ENCODE measurements around the gene P2RY12.

The P2RY12 gene

DNA sequence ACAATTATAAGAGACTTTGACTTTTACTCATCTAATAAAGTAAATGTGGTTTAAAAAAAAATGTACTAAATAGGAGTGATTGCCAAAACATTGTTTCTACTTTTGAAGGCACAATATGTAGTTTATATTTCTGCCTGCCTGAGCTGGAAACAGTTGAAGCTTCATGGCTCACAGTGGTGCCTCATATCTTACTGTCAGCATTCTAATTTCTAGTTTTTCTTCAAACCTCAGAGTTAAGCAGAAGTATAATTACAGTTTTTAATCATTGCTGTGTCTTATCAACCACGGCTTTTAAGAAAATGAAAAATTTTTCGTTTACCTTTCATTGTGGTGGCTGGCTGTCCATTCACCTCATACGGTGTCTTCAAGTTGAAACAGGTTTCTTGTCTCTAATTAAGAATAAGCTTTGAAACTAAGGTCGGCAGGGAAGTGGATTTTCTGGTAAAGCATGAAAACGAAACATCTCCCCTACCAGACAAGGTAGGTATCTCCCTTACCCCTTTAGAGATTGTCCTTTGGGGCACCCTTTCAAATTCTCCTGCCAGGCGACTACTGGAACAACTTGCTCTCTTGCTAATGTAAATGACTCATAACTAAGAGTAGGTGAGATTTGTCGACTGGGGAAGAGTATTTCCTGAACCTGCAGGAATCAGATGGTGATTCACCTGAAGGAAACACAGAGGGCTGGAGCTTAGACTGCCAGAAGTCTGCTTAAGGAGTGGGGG is 68.1 kb downstream of the P2RY12 start, which contains the start of gene GPR87:
Gene GPR87, minus strand, starts transcription at position 554 of the 725 bp plus-strand sequence. CDS start 16,720 bp downstream, outside the sequence.
- DNase-seq: no peak
- CTCF ChIA-PET: interaction anchor here (0.8 to 1.2 kb wide), 4 partner anchors 9 to 109 kb away, joined by 3 to 6 read pairs (median 4); no protein-coding TSS in a partner anchor
- Mint-ChIP-seq H3K36me3 (no peaks in the 10 kb centered on the region), H3K27me3 (no peaks in the 10 kb centered on the region), H3K4me1 (peaks cover 6% of the 10 kb centered on the region), H3K27ac (no peak within 1 kb of the TSS), H3K9me3 (no peaks in the 10 kb centered on the region), H3K4me3 (no peak within 1 kb of the TSS)

DNA sequence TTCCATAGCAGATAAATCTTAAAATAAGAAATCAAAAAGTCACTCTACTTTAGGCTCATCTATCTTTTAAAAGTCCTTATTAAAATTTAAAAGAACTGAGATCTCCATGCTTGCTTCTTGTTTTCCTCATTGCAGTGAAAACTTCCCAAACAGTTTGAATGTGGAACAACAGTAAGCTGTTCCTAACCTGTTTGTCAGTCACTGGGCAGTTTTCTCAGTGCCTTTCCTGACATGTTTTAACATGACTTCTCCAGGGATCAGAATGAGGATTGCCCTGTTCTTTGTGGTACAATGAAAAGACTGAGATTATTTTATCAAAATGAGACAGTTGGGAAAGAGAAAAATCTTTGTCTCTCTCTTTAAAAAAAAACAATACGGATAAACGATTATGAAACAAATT is 68.7 kb downstream of the P2RY12 start:
- Mint-ChIP-seq H3K27ac (no peak overlapping the region), H3K36me3 (no peaks in the 10 kb centered on the region), H3K4me1 (peaks cover 6% of the 10 kb centered on the region), H3K27me3 (no peaks in the 10 kb centered on the region), H3K4me3 (no peak overlapping the region), H3K9me3 (no peaks in the 10 kb centered on the region)
- CTCF ChIA-PET: interaction anchor here (0.9 to 1.2 kb wide), 2 partner anchors 88 to 109 kb away, joined by 3 to 6 read pairs; no protein-coding TSS in a partner anchor
- DNase-seq: no peak

DNA sequence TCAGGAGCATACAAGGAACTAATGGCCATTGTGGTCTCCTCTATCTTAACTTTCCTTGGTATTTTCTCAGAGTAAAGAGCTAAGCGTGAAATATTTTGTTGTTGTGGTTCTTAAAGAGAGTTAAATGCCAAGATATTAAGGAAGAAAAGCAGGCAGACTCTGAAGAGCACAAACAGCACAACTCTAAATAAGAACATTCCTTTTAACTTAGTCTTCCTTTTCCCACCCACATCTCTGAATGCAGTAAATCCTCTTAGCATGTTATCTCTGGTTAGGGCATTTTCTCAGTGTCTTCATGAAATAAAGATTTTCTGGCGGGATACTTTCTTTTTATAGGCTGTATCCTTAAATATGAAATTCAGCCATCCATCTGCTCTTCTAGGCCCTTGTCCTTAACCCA is 69.4 kb downstream of the P2RY12 start:
- Mint-ChIP-seq H3K27ac (no peak overlapping the region), H3K9me3 (no peaks in the 10 kb centered on the region), H3K4me3 (no peak overlapping the region), H3K4me1 (peaks cover 6% of the 10 kb centered on the region), H3K36me3 (no peaks in the 10 kb centered on the region), H3K27me3 (no peaks in the 10 kb centered on the region)
- CTCF ChIA-PET: no interaction called here
- DNase-seq: no peak

DNA sequence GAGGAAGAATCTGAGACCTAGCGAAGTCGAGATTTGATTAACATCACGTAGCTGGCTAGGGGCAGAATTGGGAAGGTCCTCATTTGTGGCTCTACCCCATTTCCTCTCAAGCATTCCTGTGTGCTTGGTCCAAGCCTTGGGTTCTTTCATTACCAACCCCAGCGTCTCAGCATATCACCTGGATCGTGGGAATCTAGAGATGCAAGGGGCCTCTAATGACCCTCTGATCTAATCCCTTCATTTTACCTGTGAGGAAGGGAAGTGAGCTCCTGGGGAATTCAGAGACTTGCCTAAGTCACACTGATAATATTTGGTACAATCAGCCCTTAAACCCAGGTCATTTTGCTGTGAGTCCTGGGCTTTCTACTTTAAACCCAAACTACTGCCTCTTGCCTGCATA is 70.0 kb downstream of the P2RY12 start:
- H3K27me3 Mint-ChIP-seq: no peaks in the 10 kb centered on the region
- CTCF ChIA-PET: no interaction called here
- no peak overlapping the region for H3K4me3 Mint-ChIP-seq
- H3K9me3 Mint-ChIP-seq: no peaks in the 10 kb centered on the region
- no peak overlapping the region for H3K27ac Mint-ChIP-seq
- H3K36me3 Mint-ChIP-seq: no peaks in the 10 kb centered on the region
- peaks cover 6% of the 10 kb centered on the region for H3K4me1 Mint-ChIP-seq
- no peak for DNase-seq

DNA sequence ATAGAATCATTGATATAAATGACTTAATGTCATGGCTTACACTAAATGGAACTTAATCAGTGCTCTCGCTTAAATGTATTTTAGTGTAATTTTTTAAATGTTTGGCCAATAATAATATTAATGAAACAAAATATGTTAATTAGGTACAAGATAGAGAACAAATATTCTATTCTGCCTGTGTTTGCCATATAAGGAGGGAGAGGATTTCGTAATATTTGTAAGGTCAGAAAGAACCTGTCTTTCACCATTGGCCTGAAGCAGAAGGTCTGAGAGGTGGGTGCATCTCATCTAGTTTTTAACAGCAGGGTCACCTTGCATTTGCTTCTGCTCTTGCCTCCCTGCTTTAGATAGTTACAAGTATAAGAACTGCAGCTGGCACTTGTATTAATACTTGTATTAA is 70.4 kb downstream of the P2RY12 start:
- no peak for DNase-seq
- H3K27me3 Mint-ChIP-seq: no peaks in the 10 kb centered on the region
- no peaks in the 10 kb centered on the region for H3K36me3 Mint-ChIP-seq
- H3K9me3 Mint-ChIP-seq: no peaks in the 10 kb centered on the region
- CTCF ChIA-PET: no interaction called here
- no peak overlapping the region for H3K4me3 Mint-ChIP-seq
- no peak overlapping the region for H3K27ac Mint-ChIP-seq
- peaks cover 6% of the 10 kb centered on the region for H3K4me1 Mint-ChIP-seq

DNA sequence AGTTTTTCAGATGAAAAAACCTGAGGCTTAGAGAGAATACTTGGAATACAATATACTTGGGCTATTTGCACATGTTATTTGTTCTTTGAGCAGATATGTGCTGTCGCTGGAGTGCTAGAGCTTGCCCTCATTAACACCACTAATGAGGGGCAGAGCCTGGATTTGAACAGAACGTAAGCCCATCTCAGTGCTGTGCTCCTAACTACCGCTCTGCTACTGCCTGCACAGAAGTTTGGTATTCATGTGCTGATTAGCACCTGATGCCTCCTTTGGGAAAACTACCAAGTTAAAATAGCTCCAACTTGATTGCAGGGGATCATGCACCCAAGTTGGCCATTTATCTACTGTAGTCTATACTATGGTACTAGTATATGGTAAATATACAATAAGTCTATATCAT is 71.6 kb downstream of the P2RY12 start:
- H3K4me3 Mint-ChIP-seq: no peak overlapping the region
- H3K4me1 Mint-ChIP-seq: peaks cover 6% of the 10 kb centered on the region
- no peaks in the 10 kb centered on the region for H3K36me3 Mint-ChIP-seq
- H3K9me3 Mint-ChIP-seq: no peaks in the 10 kb centered on the region
- no peaks in the 10 kb centered on the region for H3K27me3 Mint-ChIP-seq
- CTCF ChIA-PET: interaction anchor here (1.2 kb wide), 1 partner anchor 15 kb away, joined by 3 read pairs; no protein-coding TSS in a partner anchor
- DNase-seq: no peak
- H3K27ac Mint-ChIP-seq: no peak overlapping the region

DNA sequence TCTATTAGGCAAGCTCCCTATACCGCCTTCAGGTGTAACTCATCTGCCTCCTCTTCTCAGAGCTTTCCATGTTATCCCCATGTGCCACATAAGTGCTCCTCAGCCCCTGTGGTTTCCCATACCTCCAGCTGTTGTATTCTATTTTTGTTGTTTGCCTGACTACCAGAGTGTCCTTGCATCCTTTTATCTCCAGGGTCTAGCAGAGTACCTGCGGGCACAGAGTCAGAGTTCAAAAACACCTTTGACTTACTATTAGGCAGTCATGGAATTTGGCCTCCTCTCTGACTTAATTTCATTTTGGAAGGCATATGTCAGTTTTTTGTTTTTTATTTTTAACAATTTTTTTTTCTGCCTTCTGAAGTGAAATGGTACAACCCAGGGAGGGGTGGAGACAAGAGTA is 75.0 kb downstream of the P2RY12 start:
- Mint-ChIP-seq H3K27me3 (no peaks in the 10 kb centered on the region), H3K4me3 (no peak overlapping the region), H3K4me1 (peaks cover 14% of the 10 kb centered on the region), H3K36me3 (no peaks in the 10 kb centered on the region), H3K9me3 (no peaks in the 10 kb centered on the region), H3K27ac (no peak overlapping the region)
- CTCF ChIA-PET: interaction anchor here (1.5 kb wide), 1 partner anchor 17 kb away, joined by 9 read pairs; no protein-coding TSS in a partner anchor
- no peak for DNase-seq

DNA sequence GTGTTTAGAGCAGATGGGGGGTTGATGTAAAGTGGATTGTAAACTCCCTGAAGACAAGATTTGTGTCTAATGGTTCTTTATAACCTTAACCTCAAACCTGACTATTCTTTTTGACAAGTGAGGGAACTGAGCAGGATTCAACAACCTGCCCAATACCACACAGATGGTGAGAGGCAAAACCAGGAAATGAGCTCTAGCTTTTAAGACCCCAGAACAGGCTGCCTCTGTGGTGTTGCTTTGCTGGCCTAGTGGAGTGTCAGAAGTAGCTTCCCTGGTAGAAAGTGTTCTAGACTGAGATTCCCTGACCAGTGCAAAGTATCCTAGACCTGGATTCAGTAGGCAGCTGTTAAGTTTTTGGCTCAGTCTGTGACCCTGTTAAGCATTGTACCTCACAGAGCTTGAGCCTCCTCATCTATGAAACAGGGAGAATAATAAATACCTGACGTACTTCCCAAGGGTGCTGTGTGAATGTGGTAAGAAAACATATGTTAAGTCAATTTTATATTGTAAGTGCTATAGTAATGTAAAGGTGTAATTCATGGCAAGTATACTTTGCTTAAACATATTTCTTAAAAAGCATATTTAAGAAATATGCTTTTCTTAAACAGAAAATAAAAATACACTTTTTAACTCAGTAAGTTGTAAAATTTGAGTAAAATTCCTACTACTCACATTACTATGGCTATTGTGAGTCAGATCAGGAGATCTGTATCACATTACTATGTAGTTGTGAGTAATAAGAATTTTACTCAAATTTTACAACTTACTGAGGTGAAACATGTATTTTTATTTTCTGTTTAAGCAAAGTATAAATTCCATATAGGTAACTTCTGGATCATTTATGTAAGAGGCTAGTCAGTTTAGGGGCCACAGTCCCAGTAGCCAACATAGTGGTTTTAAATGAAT is 76.7 kb downstream of the P2RY12 start:
- Mint-ChIP-seq H3K9me3 (no peaks in the 10 kb centered on the region), H3K4me1 (peaks cover 14% of the 10 kb centered on the region), H3K4me3 (no peak overlapping the region), H3K36me3 (no peaks in the 10 kb centered on the region), H3K27me3 (no peaks in the 10 kb centered on the region), H3K27ac (no peak overlapping the region)
- CTCF ChIA-PET: interaction anchor here (1.4 to 1.9 kb wide), 2 partner anchors 36 to 80 kb away, joined by 3 to 6 read pairs; no protein-coding TSS in a partner anchor
- no peak for DNase-seq

DNA sequence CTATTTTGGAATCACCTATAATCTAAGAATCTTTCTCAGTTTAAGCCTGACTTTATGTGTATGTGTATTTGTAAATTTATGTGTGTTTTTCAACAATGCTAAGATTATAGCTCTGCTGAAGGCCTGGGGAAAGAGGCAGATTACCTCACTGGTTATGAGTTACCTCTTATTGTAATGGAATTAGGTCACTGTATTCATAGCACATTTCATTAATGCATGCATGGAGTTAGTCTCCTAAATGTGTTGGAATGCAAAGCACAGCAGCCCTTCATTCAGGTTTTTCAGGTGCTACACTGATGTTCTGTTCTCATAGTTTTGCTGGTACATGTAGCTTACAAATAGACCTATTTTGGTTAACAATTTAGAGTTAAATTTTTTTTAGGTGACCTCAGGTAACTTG is 77.4 kb downstream of the P2RY12 start:
- H3K27ac Mint-ChIP-seq: no peak overlapping the region
- no peaks in the 10 kb centered on the region for H3K36me3 Mint-ChIP-seq
- no peak for DNase-seq
- CTCF ChIA-PET: interaction anchor here (1.1 to 1.9 kb wide), 3 partner anchors 21 to 79 kb away, joined by 3 to 6 read pairs (median 3); no protein-coding TSS in a partner anchor
- no peaks in the 10 kb centered on the region for H3K9me3 Mint-ChIP-seq
- peaks cover 14% of the 10 kb centered on the region for H3K4me1 Mint-ChIP-seq
- no peaks in the 10 kb centered on the region for H3K27me3 Mint-ChIP-seq
- no peak overlapping the region for H3K4me3 Mint-ChIP-seq

DNA sequence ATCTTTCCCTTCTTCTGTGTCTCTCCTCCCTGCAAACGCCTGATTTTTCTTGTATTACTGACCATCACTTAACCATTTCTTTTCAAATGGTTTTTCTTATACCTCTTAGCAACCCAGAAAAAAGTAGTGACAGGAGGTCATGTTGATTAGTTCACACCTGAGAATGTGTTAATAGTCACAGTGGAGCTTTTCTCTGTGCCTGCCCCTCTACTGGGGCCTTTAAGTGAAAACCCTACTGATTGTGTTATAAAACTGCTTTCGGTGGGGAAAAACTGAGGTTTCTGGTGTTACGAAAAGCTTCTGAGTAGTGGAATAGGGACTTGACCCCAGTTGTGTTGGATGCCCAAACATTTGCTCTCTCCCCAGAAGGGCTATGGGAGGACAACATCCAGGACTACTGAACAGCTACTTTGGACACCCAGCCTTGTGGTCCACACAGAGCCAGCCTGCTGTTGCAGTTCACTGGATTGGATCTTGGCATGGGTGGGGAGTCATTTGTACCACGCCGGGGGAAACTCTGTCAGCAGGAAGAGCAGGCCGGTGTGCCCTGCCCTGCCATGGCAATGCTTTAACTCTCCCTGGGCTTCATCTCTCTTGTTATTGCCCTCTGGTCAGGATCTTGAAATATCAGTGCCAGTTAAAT is 78.3 kb downstream of the P2RY12 start:
- Mint-ChIP-seq H3K9me3 (no peaks in the 10 kb centered on the region), H3K4me1 (peaks cover 14% of the 10 kb centered on the region), H3K36me3 (no peaks in the 10 kb centered on the region), H3K4me3 (no peak overlapping the region), H3K27ac (no peak overlapping the region), H3K27me3 (no peaks in the 10 kb centered on the region)
- no peak for DNase-seq
- CTCF ChIA-PET: interaction anchor here (0.8 to 2.2 kb wide), 8 partner anchors 16 to 139 kb away, joined by 3 to 8 read pairs (median 3); no protein-coding TSS in a partner anchor

DNA sequence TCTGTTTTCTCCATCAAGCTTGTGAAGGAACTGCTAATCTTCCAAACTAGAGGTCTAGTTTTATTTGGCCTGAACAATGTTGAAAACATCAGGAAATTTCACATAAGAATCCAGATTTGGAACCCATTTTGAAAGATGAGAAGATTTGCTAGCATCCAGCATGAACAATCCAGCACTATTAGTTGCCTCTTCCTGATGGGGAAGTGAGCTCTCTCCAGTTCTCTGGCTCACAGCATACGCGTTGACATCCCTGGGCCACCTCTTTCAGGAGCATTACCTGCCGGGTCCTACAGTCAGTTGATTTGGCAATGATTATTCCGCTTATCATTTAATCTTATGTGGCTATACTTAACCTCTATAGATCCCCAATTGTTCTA is 78.8 kb downstream of the P2RY12 start:
- DNase-seq: no peak
- Mint-ChIP-seq H3K27ac (no peak overlapping the region), H3K4me3 (no peak overlapping the region), H3K27me3 (peaks cover under 1% of the 10 kb centered on the region), H3K36me3 (no peaks in the 10 kb centered on the region), H3K4me1 (peaks cover 14% of the 10 kb centered on the region), H3K9me3 (no peaks in the 10 kb centered on the region)
- CTCF ChIA-PET: interaction anchor here (0.9 to 2.9 kb wide), 5 partner anchors 16 to 149 kb away, joined by 3 to 10 read pairs (median 5); no protein-coding TSS in a partner anchor

DNA sequence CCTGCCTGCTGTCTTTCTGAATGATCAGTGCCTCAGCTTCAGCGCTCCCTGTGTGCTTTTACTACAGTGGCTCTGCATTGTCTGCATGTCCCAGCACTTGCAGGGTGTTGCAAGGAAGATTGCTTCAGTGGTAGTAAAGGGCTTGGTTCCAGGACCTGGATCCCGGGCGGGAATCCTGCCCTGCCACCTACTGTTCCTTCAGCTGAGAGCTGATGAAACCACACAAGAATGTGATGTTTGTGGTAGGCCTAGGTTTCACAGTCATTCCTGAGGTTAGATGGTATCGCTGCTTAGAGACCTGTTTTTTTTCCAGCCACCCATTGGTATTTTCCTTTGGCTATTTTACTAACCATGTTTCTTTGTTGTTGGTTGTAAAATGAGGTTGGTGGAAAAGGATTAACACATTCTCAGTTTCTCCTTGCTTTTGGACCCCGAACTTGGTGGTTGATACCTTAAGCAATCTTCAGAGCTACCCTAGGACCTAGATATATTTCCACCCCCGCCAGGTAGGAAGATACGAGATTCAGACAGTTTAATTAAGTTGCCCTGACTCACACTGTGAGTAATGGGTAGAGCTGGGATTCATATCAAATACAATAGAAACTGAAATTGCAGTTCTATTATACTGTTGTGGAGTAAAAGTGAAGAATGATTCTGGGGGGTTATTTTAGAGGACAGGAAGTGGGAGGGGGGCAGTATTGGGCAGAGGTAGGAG is 79.3 kb downstream of the P2RY12 start:
- no peak for DNase-seq
- peaks cover 5% of the 10 kb centered on the region for H3K27me3 Mint-ChIP-seq
- H3K9me3 Mint-ChIP-seq: no peaks in the 10 kb centered on the region
- H3K27ac Mint-ChIP-seq: no peak overlapping the region
- no peaks in the 10 kb centered on the region for H3K36me3 Mint-ChIP-seq
- CTCF ChIA-PET: interaction anchor here (0.6 to 2.9 kb wide), 10 partner anchors 17 to 162 kb away, joined by 3 to 10 read pairs (median 3); no protein-coding TSS in a partner anchor
- H3K4me1 Mint-ChIP-seq: peaks cover 14% of the 10 kb centered on the region
- H3K4me3 Mint-ChIP-seq: no peak overlapping the region

DNA sequence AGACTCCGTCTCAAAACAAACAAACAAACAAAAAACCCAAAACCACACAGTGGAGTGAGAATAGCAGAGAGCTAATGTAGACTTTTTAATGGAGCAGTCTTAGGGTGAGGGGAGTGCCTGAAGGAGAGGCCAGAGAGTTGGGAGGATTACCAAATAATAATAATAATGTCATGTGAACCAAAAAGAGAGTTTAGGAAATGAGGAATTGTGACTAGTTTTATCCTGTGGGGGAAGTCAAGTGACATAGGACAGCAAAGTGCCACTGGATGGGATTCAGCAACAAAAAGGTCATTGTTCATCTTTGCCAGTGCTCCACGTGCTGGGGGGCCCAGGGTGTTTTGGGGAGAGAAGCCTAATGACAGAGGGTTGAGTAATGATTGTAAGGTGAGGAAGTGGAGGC is 80.8 kb downstream of the P2RY12 start:
- Mint-ChIP-seq H3K4me1 (peaks cover 14% of the 10 kb centered on the region), H3K4me3 (no peak overlapping the region), H3K27ac (no peak overlapping the region), H3K36me3 (no peaks in the 10 kb centered on the region), H3K9me3 (no peaks in the 10 kb centered on the region), H3K27me3 (peaks cover 9% of the 10 kb centered on the region)
- no peak for DNase-seq
- CTCF ChIA-PET: interaction anchor here (2.2 to 2.9 kb wide), 2 partner anchors 25 to 147 kb away, joined by 8 to 10 read pairs; no protein-coding TSS in a partner anchor
